Measurements from ENCODE around the gene MYH14.
"Not testable (repeated sequence)": the region's sequence is repeated elsewhere in the genome, so short reads cannot be mapped to it uniquely, and the experiment has no call there.

Gene MYH14

GRCh38 chr19:50344661-50345318 is 141.4 kb downstream of the MYH14 start:
- no peak for DNase-seq (ENCODE audit: low read depth)

GRCh38 chr19:50347089-50347581 is 143.7 kb downstream of the MYH14 start:
- DNase-seq (ENCODE audit: low read depth); H3K4me3 ChIP-seq (ENCODE audit: low read depth, low read length): not testable (repeated sequence)

More at GRCh38 chr19:50344661-50345318, 141.4 kb downstream of the MYH14 start:
- no peak overlapping the region for H3K4me3 ChIP-seq (ENCODE audit: low read depth, low read length)

- no peak for DNase-seq (ENCODE audit: low read depth)
- H3K4me3 ChIP-seq (ENCODE audit: low read depth, low read length), result no peak overlapping the region
These were observed 146.0 kb downstream of the MYH14 start for GRCh38 chr19:50349277-50350057.

GRCh38 chr19:50352242-50352641 is 148.8 kb downstream of the MYH14 start:
- H3K4me3 ChIP-seq (ENCODE audit: low read depth, low read length), result no peak overlapping the region
- DNase-seq (ENCODE audit: low read depth), result no peak

- not testable (repeated sequence) for DNase-seq (ENCODE audit: low read depth); H3K4me3 ChIP-seq (ENCODE audit: low read depth, low read length)
These were observed 150.1 kb downstream of the MYH14 start for GRCh38 chr19:50353487-50353880.

DNA sequence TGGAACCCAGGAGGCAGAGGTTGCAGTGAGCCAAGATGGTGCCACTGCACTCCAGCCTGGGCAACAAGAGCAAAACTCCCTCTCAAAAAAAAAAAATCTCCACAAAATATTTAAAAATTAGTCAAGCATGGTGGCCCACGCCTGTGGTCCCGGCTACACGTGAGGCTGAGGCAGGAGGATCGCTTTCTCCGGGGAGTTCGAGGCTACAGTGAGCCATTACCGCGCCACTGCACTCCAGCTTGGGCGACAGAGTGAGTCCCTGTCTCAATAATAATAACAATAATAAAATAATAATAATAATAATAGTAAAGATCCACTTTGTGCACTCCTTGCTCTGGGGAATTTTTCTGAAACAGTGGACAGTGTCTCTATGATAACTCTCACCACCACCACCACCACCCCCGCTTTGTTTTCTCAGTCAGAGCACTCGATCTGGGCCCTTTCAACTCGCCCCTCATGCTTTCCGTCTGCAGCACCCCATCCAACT is 153.3 kb downstream of the MYH14 start:
- DNase-seq (ENCODE audit: low read depth), result no peak
- no peak overlapping the region for H3K4me3 ChIP-seq (ENCODE audit: low read depth, low read length)

DNA sequence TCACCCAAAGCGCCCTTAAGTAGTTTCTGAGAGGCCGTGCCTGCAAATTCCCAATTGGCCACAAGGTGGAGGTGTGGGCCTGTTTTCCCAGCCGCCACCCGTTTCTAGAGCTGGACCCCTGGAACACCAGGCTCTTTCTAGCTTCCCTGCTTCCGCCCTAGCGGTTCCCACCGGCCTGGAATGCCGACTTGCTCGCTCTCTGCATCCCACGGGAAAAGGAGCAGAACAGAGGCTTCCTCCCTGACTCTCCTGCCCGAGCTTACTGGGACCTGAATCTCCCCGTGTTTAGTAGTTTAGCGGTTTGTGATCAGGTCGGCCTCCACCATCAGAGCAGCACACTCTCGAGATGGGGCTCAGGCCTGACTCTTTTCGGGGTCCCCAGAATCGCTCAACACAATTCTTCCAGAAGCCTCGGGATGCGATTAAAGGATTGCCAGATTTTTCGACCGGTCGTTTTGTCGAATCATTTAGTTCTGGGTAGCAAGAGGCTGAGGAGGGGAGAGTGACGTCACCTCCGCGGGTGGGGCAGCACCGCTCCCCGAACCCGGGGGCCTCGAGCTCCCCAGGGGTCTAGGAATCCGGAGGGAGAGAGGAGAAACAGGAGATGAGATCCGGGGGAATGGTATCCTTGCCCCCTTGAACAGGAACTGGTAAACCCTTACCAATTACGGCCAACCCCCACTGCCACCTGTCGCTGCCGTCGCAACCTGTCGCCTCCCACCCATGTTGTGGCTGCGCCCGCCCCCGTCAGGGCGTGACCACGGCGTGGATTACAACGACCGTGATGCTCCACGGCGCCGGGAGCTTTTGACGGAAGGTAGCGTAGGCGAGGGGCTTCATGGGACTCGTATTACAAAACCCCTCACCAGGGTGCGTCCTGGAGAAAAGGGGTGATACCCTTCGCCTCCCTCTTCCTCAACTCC is 154.0 kb downstream of the MYH14 start:
- H3K4me3 ChIP-seq (ENCODE audit: low read depth, low read length), result peak overlapping the region; percentile 38
- DNase-seq (ENCODE audit: low read depth), result no peak

- no peak for DNase-seq (ENCODE audit: low read depth)
- H3K4me3 ChIP-seq (ENCODE audit: low read depth, low read length), result peak overlapping the region; percentile 46
These were observed 155.3 kb downstream of the MYH14 start for GRCh38 chr19:50358483-50359327.

DNA sequence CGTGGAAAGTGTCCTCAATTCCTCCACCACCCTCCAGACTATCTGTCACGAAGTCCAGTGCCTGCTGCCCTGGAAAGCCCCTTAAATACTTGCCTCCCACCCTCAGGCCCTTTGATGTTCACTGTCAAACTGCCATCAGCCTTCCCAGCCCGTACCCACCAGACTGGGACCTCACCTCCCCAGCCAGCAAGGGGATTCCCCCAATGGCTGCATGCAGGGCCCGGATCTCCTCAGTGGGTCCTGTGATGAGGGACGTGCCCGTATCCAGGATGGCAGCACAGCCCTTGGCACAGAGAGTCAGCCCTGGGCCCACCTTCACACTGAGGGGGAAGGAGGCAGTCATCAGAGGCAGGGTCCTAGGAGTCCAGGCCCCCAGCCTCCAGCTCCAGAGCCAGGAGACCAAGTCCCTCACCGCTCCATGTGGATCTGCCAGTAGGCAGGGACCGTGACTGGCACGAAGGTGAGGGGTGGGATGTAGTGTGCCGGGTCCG is 156.0 kb downstream of the MYH14 start:
- H3K4me3 ChIP-seq (ENCODE audit: low read depth, low read length), result no peak overlapping the region

More for the DNA sequence above, 156.0 kb downstream of the MYH14 start:
- no peak for DNase-seq (ENCODE audit: low read depth)

Measured in skeletal muscle cell (primary cell).